ENCODE measurements around the gene REV3L. TPM values are rescaled to one million over a fixed set of nuclear protein-coding genes. Genes with fewer than 3 reads are reported as not detected.
A peak's percentile ranks its signal among the peaks of the same experiment; 100 is the strongest.
"Not testable (repeated sequence)": the region's sequence is repeated elsewhere in the genome, so short reads cannot be mapped to it uniquely, and the experiment has no call there.

Gene REV3L
- polyA plus RNA-seq, 1 donor from 2014 or later: 16.5 TPM

- Mint-ChIP-seq H3K4me1 (peaks cover 0 to 4% (median 3%) of the 10 kb centered on the region in 3 donors), H3K27me3 (no peaks in the 10 kb centered on the region), H3K36me3 (peaks cover 3% of the 10 kb centered on the region), H3K27ac (no peak overlapping the region), H3K9me3 (no peaks in the 10 kb centered on the region), H3K4me3 (no peak overlapping the region)
Measured at GRCh38 chr6:111515259-111515658, 32.2 kb upstream of the REV3L start.

GRCh38 chr6:111514531-111514930 lies 31.5 kb upstream of the REV3L start:
- H3K36me3 Mint-ChIP-seq, H3K4me1 Mint-ChIP-seq, H3K4me3 Mint-ChIP-seq, H3K27ac Mint-ChIP-seq, H3K9me3 Mint-ChIP-seq, H3K27me3 Mint-ChIP-seq: not testable (repeated sequence)

DNA sequence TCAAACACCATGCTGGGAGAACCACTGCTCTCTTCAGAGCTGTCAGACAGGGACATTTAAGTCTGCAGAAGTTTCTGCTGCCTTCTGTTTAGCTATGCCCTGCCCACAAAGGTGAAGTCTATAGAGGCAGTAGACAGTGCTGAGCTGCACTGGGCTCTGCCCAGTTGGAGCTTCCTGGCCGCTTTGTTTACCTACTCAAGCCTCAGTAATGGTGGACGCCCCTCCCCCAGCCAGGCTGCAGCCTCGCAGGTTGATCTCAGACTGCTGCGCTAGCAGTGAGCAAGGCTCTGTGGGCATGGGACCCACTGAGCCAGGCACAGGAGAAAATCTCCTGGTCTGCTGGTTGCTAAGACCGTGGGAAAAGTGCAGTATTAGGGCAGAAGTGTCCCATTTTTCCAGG lies 24.2 kb upstream of the REV3L start:
- not testable (repeated sequence) for H3K27me3 Mint-ChIP-seq, H3K9me3 Mint-ChIP-seq, H3K4me1 Mint-ChIP-seq, H3K36me3 Mint-ChIP-seq, H3K27ac Mint-ChIP-seq, H3K4me3 Mint-ChIP-seq

DNA sequence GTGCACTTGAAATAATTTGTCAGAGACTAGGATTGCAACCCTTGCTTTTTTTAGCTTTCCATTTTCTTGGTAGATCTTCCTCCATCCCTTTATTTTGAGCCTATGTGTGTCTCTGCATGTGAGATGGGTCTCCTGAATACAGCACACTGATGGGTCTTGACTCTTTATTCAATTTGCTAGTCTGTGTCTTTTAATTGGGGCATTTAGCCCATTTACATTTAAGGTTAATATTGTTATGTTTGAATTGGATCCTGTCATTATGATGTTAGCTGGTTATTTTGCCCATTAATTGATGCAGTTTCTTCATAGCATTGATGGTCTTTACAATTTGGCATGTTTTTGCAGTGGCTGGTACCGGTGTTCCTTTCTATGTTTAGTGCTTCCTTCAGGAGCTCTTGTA lies 22.5 kb upstream of the REV3L start:
- not testable (repeated sequence) for H3K4me3 Mint-ChIP-seq

DNA sequence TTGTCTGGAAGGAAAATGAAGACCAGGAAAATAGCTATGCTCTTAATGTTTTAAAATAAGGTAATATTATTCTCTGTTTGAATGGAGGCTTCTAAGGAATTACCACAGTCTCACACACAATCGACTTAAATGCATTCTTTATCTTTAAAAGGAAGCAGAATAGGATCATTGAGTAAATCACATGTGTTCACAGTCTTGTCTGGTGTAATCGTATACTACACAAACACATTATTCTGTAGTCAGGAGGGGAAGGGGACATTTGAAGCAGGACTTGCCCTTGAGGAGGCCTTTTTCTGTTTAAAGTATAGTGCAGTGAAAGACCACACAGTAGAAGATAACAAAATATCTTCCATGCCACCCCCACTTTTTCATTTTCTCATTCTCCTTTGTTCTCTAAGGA lies 20.6 kb upstream of the REV3L start:
- Mint-ChIP-seq H3K27ac (no peak overlapping the region), H3K4me3 (no peak overlapping the region), H3K36me3 (peaks cover 3% of the 10 kb centered on the region), H3K27me3 (no peaks in the 10 kb centered on the region), H3K4me1 (peaks cover 0 to 5% (median 3%) of the 10 kb centered on the region in 3 donors), H3K9me3 (no peaks in the 10 kb centered on the region)

More for the DNA sequence above, 22.5 kb upstream of the REV3L start:
- H3K4me1 Mint-ChIP-seq, H3K36me3 Mint-ChIP-seq, H3K9me3 Mint-ChIP-seq, H3K27me3 Mint-ChIP-seq: not testable (repeated sequence)
- peak overlapping the region in 1 of 3 donors; percentile 59 for H3K27ac Mint-ChIP-seq

- Mint-ChIP-seq H3K36me3 (peaks cover 3% of the 10 kb centered on the region), H3K27me3 (no peaks in the 10 kb centered on the region), H3K4me1 (peaks cover 0 to 5% (median 3%) of the 10 kb centered on the region in 3 donors), H3K9me3 (no peaks in the 10 kb centered on the region), H3K27ac (no peak overlapping the region), H3K4me3 (no peak overlapping the region)
Measured at GRCh38 chr6:111503194-111503593, 20.2 kb upstream of the REV3L start.

DNA sequence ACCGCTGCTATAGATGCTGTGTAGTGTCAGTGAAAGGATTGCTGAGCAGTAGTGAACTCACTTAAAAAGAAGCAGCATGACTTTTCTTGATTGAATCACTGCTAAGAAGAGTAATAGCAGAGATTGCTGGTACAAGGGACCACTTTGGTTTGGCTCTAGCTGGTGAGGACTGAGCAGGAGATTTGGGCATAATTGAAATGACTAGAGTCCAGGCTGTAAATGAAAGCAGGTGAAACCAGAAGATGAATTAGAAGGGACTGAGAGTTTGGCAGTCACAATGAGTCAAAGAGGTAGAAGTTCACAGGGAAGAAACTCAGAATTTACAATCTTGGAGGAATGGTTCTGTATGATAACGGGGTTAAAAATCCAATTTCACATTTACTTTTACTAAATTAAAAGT lies 19.1 kb upstream of the REV3L start:
- H3K36me3 Mint-ChIP-seq: peaks cover 3% of the 10 kb centered on the region
- no peaks in the 10 kb centered on the region for H3K9me3 Mint-ChIP-seq
- no peak overlapping the region for H3K4me3 Mint-ChIP-seq
- peaks cover 0 to 7% (median 3%) of the 10 kb centered on the region in 3 donors for H3K4me1 Mint-ChIP-seq
- peak overlapping the region in 1 of 3 donors; percentile 12 for H3K27ac Mint-ChIP-seq
- no peaks in the 10 kb centered on the region for H3K27me3 Mint-ChIP-seq

- Mint-ChIP-seq H3K36me3 (peaks cover 3% of the 10 kb centered on the region), H3K27ac (no peak overlapping the region), H3K27me3 (no peaks in the 10 kb centered on the region), H3K9me3 (no peaks in the 10 kb centered on the region), H3K4me3 (no peak overlapping the region), H3K4me1 (peaks cover 3 to 5% (median 5%) of the 10 kb centered on the region in 3 donors)
Measured at GRCh38 chr6:111499269-111499793, 16.3 kb upstream of the REV3L start.

DNA sequence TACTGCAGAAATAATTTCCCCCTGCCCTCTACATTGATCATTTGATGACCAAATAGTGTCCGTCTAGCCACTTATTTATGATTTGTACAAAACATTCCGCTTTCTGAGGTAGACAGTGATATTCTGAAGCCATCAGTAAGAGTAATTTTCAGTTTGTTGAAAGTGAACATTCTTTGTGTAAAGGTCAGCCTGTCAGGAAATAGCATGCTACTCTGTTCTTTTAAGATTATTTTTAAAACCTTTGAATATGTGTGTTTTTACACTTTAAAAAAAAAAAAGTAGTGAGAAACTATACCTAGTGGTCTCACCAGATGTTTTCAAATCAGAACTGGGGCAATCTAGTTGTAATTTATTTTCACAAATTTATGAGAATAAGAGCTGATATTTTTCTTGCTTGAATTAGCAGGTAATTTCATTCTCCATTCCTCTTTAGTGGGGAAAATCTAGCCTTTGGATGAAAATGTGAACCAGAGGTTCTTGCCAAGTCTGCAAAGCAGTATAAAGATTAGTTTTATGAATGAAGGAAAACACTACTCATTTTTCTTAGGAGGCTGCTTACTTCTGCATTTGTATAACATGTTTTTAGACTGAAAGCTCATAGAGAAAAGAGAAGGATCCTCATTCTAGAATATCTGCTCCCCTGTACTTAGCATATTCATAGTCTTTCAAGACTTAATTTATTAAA lies 12.1 kb upstream of the REV3L start:
- peak overlapping the region in 1 of 3 donors; percentile 11 for H3K27ac Mint-ChIP-seq
- no peak overlapping the region for H3K4me3 Mint-ChIP-seq
- H3K9me3 Mint-ChIP-seq: no peaks in the 10 kb centered on the region
- peaks cover 2% of the 10 kb centered on the region for H3K36me3 Mint-ChIP-seq
- H3K4me1 Mint-ChIP-seq: peaks cover 2 to 7% (median 4%) of the 10 kb centered on the region in 3 donors
- no peaks in the 10 kb centered on the region for H3K27me3 Mint-ChIP-seq

- no peaks in the 10 kb centered on the region for H3K27me3 Mint-ChIP-seq
- H3K4me3 Mint-ChIP-seq: no peak overlapping the region
- H3K27ac Mint-ChIP-seq: no peak overlapping the region
- H3K4me1 Mint-ChIP-seq: peaks cover 8 to 17% (median 10%) of the 10 kb centered on the region in 3 donors
- H3K9me3 Mint-ChIP-seq: no peaks in the 10 kb centered on the region
- peaks cover 4% of the 10 kb centered on the region for H3K36me3 Mint-ChIP-seq
Measured at GRCh38 chr6:111492499-111492898, 9.5 kb upstream of the REV3L start.

DNA sequence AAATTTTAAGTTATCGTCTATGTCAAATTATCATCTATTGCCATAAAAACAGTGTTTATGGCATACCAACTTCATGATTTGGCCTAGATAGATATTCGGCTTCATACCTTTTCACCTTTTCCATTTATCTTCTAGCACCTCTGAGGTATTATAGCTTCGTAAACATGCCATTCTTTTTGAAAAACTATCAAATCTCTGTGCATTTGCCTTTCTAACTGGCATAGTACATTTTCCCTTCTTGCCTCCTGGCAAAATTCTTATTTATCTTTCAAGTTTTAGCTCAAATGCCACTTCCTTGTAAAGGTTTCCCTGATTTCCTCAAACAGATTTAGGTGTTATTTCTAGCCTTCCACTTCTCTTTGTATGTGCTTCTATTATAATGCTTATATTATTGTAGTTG lies 7.0 kb upstream of the REV3L start:
- Mint-ChIP-seq H3K4me3 (peak overlapping the region in 1 of 4 donors; percentile 56), H3K27me3 (no peaks in the 10 kb centered on the region), H3K9me3 (no peaks in the 10 kb centered on the region), H3K36me3 (peaks cover 4% of the 10 kb centered on the region), H3K27ac (peak overlapping the region in 1 of 3 donors; percentile 30), H3K4me1 (peaks cover 8 to 19% (median 14%) of the 10 kb centered on the region in 3 donors)

DNA sequence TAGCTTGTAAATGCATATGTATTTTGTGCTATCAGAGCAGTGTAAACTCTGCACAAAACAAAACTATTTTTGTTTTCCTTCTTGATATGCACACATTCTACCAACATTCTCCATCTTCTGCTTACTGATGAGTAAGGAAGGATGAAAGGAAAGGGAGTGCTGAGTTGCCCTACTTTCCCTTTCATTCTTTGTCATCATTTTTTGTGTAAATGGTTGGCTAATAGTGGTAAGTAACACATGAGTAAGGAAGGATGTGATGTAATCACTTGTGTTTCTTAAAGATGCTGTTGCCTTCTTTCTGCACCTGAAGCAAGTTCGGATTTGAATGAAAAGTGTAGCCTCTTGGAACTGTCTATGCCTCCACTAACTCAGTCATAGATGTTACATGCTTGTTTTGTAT lies 4.6 kb upstream of the REV3L start:
- H3K4me1 Mint-ChIP-seq: peaks cover 11 to 23% (median 22%) of the 10 kb centered on the region in 3 donors
- peaks cover 4% of the 10 kb centered on the region for H3K36me3 Mint-ChIP-seq
- no peaks in the 10 kb centered on the region for H3K27me3 Mint-ChIP-seq
- H3K4me3 Mint-ChIP-seq: peak overlapping the region in 2 of 4 donors; percentile 2 to 54
- H3K27ac Mint-ChIP-seq: peak overlapping the region in 2 of 3 donors; percentile 7 to 40
- H3K9me3 Mint-ChIP-seq: no peaks in the 10 kb centered on the region

DNA sequence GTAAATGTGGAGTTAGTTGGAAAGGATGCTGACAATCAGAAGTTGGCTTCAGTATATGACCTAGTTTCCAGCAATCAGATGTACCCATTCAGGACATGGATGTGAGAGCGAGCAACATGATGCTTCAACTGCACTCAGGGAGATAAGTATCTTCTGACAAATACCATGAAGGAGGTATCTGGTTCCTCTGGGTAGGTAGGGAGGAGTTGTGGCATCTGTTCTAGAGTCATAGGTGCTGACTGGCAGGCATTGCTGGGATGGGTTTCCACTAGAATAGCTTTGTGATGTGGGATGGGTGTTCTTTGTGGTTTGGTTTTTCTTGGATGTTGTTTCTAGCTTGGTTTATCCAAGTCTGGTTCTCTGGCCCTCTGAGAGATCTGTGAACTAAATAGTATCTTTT lies 3.9 kb upstream of the REV3L start:
- Mint-ChIP-seq H3K4me3 (peak overlapping the region in 1 of 4 donors; percentile 60), H3K27me3 (no peaks in the 10 kb centered on the region), H3K4me1 (peaks cover 13 to 23% (median 23%) of the 10 kb centered on the region in 3 donors), H3K36me3 (peaks cover 4% of the 10 kb centered on the region), H3K27ac (peak overlapping the region in 2 of 3 donors; percentile 47 to 62), H3K9me3 (no peaks in the 10 kb centered on the region)

DNA sequence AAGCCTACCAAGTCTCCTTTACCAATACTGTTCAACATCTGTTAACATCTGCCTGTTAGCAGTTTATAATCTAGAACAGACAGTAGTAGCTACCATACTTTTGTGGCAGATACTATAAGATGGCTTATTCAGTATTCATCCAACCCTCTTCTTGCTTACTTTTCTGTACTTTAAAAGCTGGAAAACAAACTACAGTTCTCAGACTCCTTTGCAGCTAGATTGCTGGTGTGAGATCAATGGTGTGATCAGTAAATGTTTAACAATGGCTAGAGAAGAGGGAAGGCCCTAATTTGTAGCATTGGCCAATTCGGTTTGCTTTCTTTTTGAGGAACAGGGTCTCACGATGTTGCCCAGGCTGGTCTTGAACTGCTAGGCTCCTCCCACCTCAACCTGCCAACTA lies 3.5 kb upstream of the REV3L start:
- peaks cover 4% of the 10 kb centered on the region for H3K36me3 Mint-ChIP-seq
- no peaks in the 10 kb centered on the region for H3K27me3 Mint-ChIP-seq
- no peaks in the 10 kb centered on the region for H3K9me3 Mint-ChIP-seq
- H3K4me1 Mint-ChIP-seq: peaks cover 16 to 26% (median 26%) of the 10 kb centered on the region in 3 donors
- peak overlapping the region in 2 of 3 donors; percentile 47 to 62 for H3K27ac Mint-ChIP-seq
- H3K4me3 Mint-ChIP-seq: peak overlapping the region in 1 of 4 donors; percentile 60

DNA sequence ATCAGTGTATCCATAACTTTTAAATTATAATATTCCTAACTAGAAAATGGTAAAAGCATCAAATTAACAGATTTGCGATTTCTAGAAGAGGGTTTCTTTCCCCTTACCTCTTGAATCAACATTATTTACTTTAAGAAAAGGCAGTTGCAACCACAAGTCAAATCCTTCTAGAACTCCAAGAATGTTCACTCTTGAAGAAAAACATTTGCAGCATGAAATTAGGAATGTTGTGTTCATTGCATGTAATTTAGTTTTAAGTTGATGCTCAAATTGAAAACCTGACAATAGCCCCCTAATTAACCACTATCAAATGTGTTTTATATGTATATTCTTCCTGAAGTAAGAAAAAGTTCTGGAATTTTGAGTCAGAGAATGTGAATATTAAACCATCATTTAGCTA lies 2.3 kb upstream of the REV3L start:
- peaks cover 4% of the 10 kb centered on the region for H3K36me3 Mint-ChIP-seq
- peak overlapping the region in 2 of 4 donors; percentile 38 to 59 for H3K4me3 Mint-ChIP-seq
- H3K27ac Mint-ChIP-seq: peak overlapping the region in 1 of 3 donors; percentile 64
- H3K9me3 Mint-ChIP-seq: no peaks in the 10 kb centered on the region
- no peaks in the 10 kb centered on the region for H3K27me3 Mint-ChIP-seq
- H3K4me1 Mint-ChIP-seq: peaks cover 22 to 33% (median 31%) of the 10 kb centered on the region in 3 donors

GRCh38 chr6:111484633-111484930 lies 1.6 kb upstream of the REV3L start:
- Mint-ChIP-seq H3K4me3 (peak overlapping the region; percentile 91 to 99 (median 97)), H3K36me3 (peaks cover 4% of the 10 kb centered on the region), H3K27ac (peak overlapping the region; percentile 94 to 100 (median 99)), H3K27me3 (no peaks in the 10 kb centered on the region), H3K4me1 (peaks cover 22 to 34% (median 24%) of the 10 kb centered on the region in 3 donors), H3K9me3 (no peaks in the 10 kb centered on the region)
